Measurements from ENCODE around the gene BANF1.

The BANF1 gene

DNA sequence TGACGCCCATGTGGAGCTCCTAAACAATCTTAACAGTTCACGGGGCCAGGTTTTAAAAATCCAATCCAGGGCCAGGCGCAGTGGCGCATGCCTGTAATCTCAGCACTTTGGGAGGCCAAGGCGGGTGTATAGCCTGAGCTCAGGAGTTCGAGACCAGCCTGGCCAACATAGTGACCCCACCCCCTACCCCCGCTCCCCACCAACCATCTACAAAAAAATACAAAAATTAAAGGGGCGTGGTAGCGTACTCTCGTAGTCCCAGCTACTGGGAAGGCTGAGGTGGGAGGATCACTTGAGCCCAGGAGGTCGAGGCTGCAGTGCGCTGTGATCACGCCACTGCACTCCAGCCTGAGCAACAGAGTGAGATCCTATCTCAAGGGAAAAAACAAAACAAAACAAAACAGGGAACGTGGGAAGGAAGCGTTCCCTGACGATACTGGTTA, 41.5 kb upstream of the BANF1 start:
- TF ChIP-seq TAF1 (IDR thresholded peaks at IDR 0.05; ENCODE audit: borderline replicate concordance, insufficient read depth, low read length) (no peak), SIN3A (IDR thresholded peaks at IDR 0.05; ENCODE audit: borderline replicate concordance, insufficient read depth, low read length) (no peak), FOXP2 (optimal IDR thresholded peaks at IDR 0.05; ENCODE audit: borderline replicate concordance, extremely low read depth, extremely low read length, insufficient read depth) (no peak), POLR2AphosphoS5 (IDR thresholded peaks at IDR 0.05; ENCODE audit: low read depth, low read length) (no peak)
- TF ChIP-seq, protein P1, sequence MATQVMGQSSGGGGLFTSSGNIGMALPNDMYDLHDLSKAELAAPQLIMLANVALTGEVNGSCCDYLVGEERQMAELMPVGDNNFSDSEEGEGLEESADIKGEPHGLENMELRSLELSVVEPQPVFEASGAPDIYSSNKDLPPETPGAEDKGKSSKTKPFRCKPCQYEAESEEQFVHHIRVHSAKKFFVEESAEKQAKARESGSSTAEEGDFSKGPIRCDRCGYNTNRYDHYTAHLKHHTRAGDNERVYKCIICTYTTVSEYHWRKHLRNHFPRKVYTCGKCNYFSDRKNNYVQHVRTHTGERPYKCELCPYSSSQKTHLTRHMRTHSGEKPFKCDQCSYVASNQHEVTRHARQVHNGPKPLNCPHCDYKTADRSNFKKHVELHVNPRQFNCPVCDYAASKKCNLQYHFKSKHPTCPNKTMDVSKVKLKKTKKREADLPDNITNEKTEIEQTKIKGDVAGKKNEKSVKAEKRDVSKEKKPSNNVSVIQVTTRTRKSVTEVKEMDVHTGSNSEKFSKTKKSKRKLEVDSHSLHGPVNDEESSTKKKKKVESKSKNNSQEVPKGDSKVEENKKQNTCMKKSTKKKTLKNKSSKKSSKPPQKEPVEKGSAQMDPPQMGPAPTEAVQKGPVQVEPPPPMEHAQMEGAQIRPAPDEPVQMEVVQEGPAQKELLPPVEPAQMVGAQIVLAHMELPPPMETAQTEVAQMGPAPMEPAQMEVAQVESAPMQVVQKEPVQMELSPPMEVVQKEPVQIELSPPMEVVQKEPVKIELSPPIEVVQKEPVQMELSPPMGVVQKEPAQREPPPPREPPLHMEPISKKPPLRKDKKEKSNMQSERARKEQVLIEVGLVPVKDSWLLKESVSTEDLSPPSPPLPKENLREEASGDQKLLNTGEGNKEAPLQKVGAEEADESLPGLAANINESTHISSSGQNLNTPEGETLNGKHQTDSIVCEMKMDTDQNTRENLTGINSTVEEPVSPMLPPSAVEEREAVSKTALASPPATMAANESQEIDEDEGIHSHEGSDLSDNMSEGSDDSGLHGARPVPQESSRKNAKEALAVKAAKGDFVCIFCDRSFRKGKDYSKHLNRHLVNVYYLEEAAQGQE (IDR thresholded peaks at IDR 0.05; ENCODE audit: insufficient read depth in 1 of 2, low read depth in 2 of 2, low read length in 2 of 2) = no peak

DNA sequence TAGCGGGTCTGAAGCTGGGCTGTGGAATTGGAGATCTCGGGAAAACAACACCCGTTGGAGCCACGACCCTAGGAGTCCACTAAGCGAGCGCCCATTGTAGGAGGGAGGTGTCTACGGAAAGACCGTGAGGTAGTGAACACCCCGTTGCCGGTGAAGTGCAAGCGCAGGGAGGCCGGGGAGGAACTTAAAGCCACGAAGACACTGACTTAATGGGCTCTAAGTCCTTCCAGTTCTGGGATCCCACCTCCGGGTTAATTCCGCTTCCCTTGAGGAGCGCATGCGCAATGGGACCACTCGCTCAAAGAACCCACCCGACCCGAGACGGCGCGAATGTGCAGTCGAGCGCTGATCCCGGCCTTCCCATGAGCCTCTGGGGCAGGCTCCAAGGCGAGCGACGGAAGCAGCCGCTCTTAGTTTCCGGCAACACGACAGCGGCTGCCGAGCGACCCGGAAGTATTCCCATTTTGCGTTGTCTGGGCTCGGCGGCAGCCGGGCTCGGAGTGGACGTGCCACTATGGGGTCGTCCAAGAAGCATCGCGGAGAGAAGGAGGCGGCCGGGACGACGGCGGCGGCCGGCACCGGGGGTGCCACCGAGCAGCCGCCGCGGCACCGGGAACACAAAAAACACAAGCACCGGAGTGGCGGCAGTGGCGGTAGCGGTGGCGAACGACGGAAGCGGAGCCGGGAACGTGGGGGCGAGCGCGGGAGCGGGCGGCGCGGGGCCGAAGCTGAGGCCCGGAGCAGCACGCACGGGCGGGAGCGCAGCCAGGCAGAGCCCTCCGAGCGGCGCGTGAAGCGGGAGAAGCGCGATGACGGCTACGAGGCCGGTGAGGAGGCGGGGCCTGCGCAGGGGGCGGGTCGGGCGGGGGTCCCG, 40.8 kb upstream of the BANF1 start, which contains the start of gene SART1:
Gene SART1 (plus strand): TSS at position 468 of the 874 bp plus-strand sequence. CDS start 47 bp downstream, at position 515.
- TF ChIP-seq, protein P1 (IDR thresholded peaks at IDR 0.05; ENCODE audit: insufficient read depth in 1 of 2, low read depth in 2 of 2, low read length in 2 of 2) = 0 out of 4 replicates have a peak, but pooled peaks of 1 of the 2 experiments have one; percentile 20
- TF ChIP-seq TAF1 (IDR thresholded peaks at IDR 0.05; ENCODE audit: borderline replicate concordance, insufficient read depth, low read length) = peak; percentile 92; the same call in 1 of the 2 replicates
- TF ChIP-seq POLR2AphosphoS5 (IDR thresholded peaks at IDR 0.05; ENCODE audit: low read depth, low read length) = peak; percentile 99
- 0 out of 2 replicates have a peak, but pooled peaks have one; percentile 65 for TF ChIP-seq SIN3A (IDR thresholded peaks at IDR 0.05; ENCODE audit: borderline replicate concordance, insufficient read depth, low read length)
- TF ChIP-seq FOXP2 (optimal IDR thresholded peaks at IDR 0.05; ENCODE audit: borderline replicate concordance, extremely low read depth, extremely low read length, insufficient read depth) = peak; percentile 75

DNA sequence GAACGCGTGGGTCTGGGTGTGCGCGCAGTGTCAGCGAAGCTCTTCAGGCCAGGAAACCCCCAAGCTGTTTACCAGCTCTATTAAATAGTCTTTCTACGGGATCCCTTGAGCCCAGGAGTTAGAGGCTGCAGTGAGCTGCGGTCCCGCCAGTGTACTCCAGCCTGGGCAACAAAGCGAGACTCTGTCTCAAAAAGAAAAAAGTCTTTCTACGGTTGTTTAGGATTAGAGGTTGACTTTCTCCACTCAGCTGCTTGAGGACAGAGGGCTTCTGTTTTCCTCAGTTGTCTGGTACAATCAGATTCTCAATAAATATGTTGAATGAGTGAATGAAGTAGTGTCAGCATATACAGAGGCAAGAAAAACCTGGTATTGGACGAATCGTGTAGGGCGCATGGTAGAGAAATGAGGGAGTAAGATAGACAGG, 40.1 kb upstream of the BANF1 start:
- TF ChIP-seq SIN3A (IDR thresholded peaks at IDR 0.05; ENCODE audit: borderline replicate concordance, insufficient read depth, low read length) (no peak), TAF1 (IDR thresholded peaks at IDR 0.05; ENCODE audit: borderline replicate concordance, insufficient read depth, low read length) (no peak), POLR2AphosphoS5 (IDR thresholded peaks at IDR 0.05; ENCODE audit: low read depth, low read length) (no peak), FOXP2 (optimal IDR thresholded peaks at IDR 0.05; ENCODE audit: borderline replicate concordance, extremely low read depth, extremely low read length, insufficient read depth) (no peak)
- TF ChIP-seq, protein P1 (IDR thresholded peaks at IDR 0.05; ENCODE audit: insufficient read depth in 1 of 2, low read depth in 2 of 2, low read length in 2 of 2) = no peak

DNA sequence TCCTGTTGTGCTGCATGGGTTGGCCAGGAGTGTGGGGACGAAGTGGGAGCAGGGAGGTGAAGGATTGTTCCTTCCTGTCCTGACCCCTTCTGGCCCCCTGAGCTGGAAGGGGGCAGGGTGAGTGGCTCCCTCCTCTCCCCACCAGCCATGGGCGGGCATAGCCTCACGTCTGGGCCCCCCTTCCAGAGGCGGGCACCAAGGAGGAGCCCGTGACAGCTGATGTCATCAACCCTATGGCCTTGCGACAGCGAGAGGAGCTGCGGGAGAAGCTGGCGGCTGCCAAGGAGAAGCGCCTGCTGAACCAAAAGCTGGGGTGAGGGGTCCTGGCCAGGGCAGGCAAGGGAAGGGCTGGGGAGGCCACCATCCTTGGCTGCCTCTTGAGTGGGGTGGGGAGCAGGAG, 37.4 kb upstream of the BANF1 start:
- TF ChIP-seq FOXP2 (optimal IDR thresholded peaks at IDR 0.05; ENCODE audit: borderline replicate concordance, extremely low read depth, extremely low read length, insufficient read depth) (no peak), TAF1 (IDR thresholded peaks at IDR 0.05; ENCODE audit: borderline replicate concordance, insufficient read depth, low read length) (no peak), POLR2AphosphoS5 (IDR thresholded peaks at IDR 0.05; ENCODE audit: low read depth, low read length) (no peak), SIN3A (IDR thresholded peaks at IDR 0.05; ENCODE audit: borderline replicate concordance, insufficient read depth, low read length) (no peak)
- TF ChIP-seq, protein P1 (IDR thresholded peaks at IDR 0.05; ENCODE audit: insufficient read depth in 1 of 2, low read depth in 2 of 2, low read length in 2 of 2) = no peak

Measured in PFSK-1 (cell line).